Body of pancreas (tissue), 4 donors: Measurements from ENCODE around the gene CGGBP1. TPM values are rescaled to one million over a fixed set of nuclear protein-coding genes. Genes with fewer than 3 reads are reported as not detected.

Experiments
- ATAC-seq: fragments of 150-250 bp; one replicate; pipeline ENCODE4 v1.9.1; 2016
- DNase-seq, 4 donors: peaks; one replicate each; pipeline ENCODE4 v3.0.0-alpha.2; 2019
- H3K27ac ChIP-seq, 4 donors: fragments of 200-600 bp; sonication (generic); 1 replicate in 3 of 4; 2 replicates in 1 of 4; pipeline versions ENCODE4 v1.5.1 to v1.6.1; 2016 to 2019; ENCODE audit warnings: mild to moderate bottlenecking in 1 of 4, mixed read lengths in 1 of 4, moderate library complexity in 1 of 4
- H3K27me3 ChIP-seq, 2 donors: fragments of 200-600 bp; sonication (generic); one replicate each; pipeline ENCODE4 v1.6.0; 2016; ENCODE audit warnings: mild to moderate bottlenecking in 1 of 2
- H3K36me3 ChIP-seq, 2 donors: fragments of 200-600 bp; sonication (generic); replicated peaks in 1 of 2; 2 replicates each; pipeline ENCODE4 v1.5.1; 2016; ENCODE audit warnings: low read depth in 2 of 2; ENCODE audit not compliant: insufficient read depth in 1 of 2
- H3K4me1 ChIP-seq: fragments of 200-600 bp; sonication (generic); one replicate; pipeline ENCODE4 v1.6.0; 2016
- H3K4me3 ChIP-seq, 2 donors: fragments of 200-600 bp; sonication (generic); 1 replicate in 1 of 2; 2 replicates in 1 of 2; pipeline ENCODE4 v1.5.1; 2016 to 2019
- H3K9me3 ChIP-seq, 3 donors: fragments of 200-600 bp; sonication (generic); 1 replicate in 2 of 3; 2 replicates in 1 of 3; pipeline ENCODE4 v1.5.1; 2016
- CTCF ChIP-seq, 7 experiments: fragments of 450-650 bp in 4 of 7; fragments of 200-600 bp in 3 of 7; sonication (generic) in 3 of 7; IDR thresholded peaks; one replicate each; pipeline ENCODE4 v1.5.1; 2016 to 2019; ENCODE audit warnings: antibody characterized with exemption in 7 of 7
- POLR2A ChIP-seq, 3 donors: fragments of 450-650 bp; IDR thresholded peaks; one replicate each; pipeline ENCODE4 v1.6.1; 2016; ENCODE audit warnings: antibody characterized with exemption in 3 of 3, mild to moderate bottlenecking in 2 of 3
- WGBS, 2 donors: methylation state at CpG; one replicate each; pipeline ENCODE4 v1.1.5; 2017; 5-methylcytosine and 5-hydroxymethylcytosine counted together
- intact Hi-C: fragments of 100-400 bp; cut with DNase I; formaldehyde crosslinking; loops from one replicate; pipeline ENCODE4 v1.15.1; 2023
- total RNA-seq, 2 donors: library from RNA; depleted of rRNA; stranded (reverse); fragments of >200 nt; gene quantifications; one replicate each; pipeline ENCODE4 v1.1.0, GENCODE V29; 2016

CGGBP1 gene
- total RNA-seq, 2 donors from 2014 or later: 38.6 to 44.4 TPM

- no peak for TF ChIP-seq CTCF (IDR thresholded peaks at IDR 0.05)
- TF ChIP-seq POLR2A (IDR thresholded peaks at IDR 0.05): no peak
- Histone ChIP-seq H3K27ac (no peak overlapping the region), H3K27me3 (no peaks in the 10 kb centered on the region), H3K4me3 (no peak overlapping the region), H3K36me3 (peaks cover 0 to 2% of the 10 kb centered on the region in 2 donors), H3K4me1 (no peaks in the 10 kb centered on the region), H3K9me3 (no peaks in the 10 kb centered on the region)
- no peak for DNase-seq
- WGBS, 2 donors: 74 to 80% methylated on average over 4 of the region's 4 CpGs
- no peak for ATAC-seq
- intact Hi-C loops: no loop called here
These were observed 31.9 kb upstream of the CGGBP1 start for GRCh38 chr3:88090681-88091080.

- DNase-seq (no peak), ATAC-seq (no peak)
- TF ChIP-seq CTCF (IDR thresholded peaks at IDR 0.05): no peak
- no peak for TF ChIP-seq POLR2A (IDR thresholded peaks at IDR 0.05)
- H3K4me1 ChIP-seq: peaks cover 20% of the 10 kb centered on the region
- intact Hi-C loops: no loop called here
- H3K4me3 ChIP-seq: no peak overlapping the region
- H3K36me3 ChIP-seq: peaks cover 0 to 2% of the 10 kb centered on the region in 2 donors
- no peaks in the 10 kb centered on the region for H3K9me3 ChIP-seq
- H3K27ac ChIP-seq: no peak overlapping the region
- 56 to 67% methylated on average over 2 of the region's 2 CpGs for WGBS, 2 donors
- no peaks in the 10 kb centered on the region for H3K27me3 ChIP-seq
These were observed 25.3 kb upstream of the CGGBP1 start for GRCh38 chr3:88084097-88084501.

- Histone ChIP-seq H3K27me3 (no peaks in the 10 kb centered on the region), H3K9me3 (no peaks in the 10 kb centered on the region), H3K27ac (no peak overlapping the region), H3K4me3 (no peak overlapping the region), H3K36me3 (no peaks in the 10 kb centered on the region), H3K4me1 (peaks cover 20% of the 10 kb centered on the region)
- intact Hi-C loops: no loop called here
- no peak for TF ChIP-seq POLR2A (IDR thresholded peaks at IDR 0.05)
- TF ChIP-seq CTCF (IDR thresholded peaks at IDR 0.05): no peak
- WGBS, 2 donors: 88 to 95% methylated on average over 2 of the region's 2 CpGs
- no peak for DNase-seq
- no peak for ATAC-seq
These were observed 24.0 kb upstream of the CGGBP1 start for GRCh38 chr3:88082854-88083253.

GRCh38 chr3:88078932-88079331, 20.1 kb upstream of the CGGBP1 start:
- no peak for DNase-seq
- no peak for TF ChIP-seq POLR2A (IDR thresholded peaks at IDR 0.05)
- no peak for TF ChIP-seq CTCF (IDR thresholded peaks at IDR 0.05)
- ATAC-seq: no peak
- Histone ChIP-seq H3K27me3 (no peaks in the 10 kb centered on the region), H3K9me3 (no peaks in the 10 kb centered on the region), H3K27ac (no peak overlapping the region), H3K4me1 (peaks cover 30% of the 10 kb centered on the region), H3K36me3 (no peaks in the 10 kb centered on the region), H3K4me3 (no peak overlapping the region)
- WGBS, 2 donors: 92 to 95% methylated on average over 3 of the region's 3 CpGs
- intact Hi-C loops: no loop called here

- Histone ChIP-seq H3K9me3 (no peaks in the 10 kb centered on the region), H3K36me3 (no peaks in the 10 kb centered on the region), H3K4me3 (no peak overlapping the region), H3K27me3 (no peaks in the 10 kb centered on the region), H3K27ac (no peak overlapping the region), H3K4me1 (peaks cover 21% of the 10 kb centered on the region)
- DNase-seq (no peak), ATAC-seq (no peak)
- intact Hi-C loops: no loop called here
- 97 to 100% methylated on average over 1 of the region's 1 CpG for WGBS, 2 donors
- TF ChIP-seq CTCF (IDR thresholded peaks at IDR 0.05): no peak
- no peak for TF ChIP-seq POLR2A (IDR thresholded peaks at IDR 0.05)
These were observed 17.9 kb upstream of the CGGBP1 start for GRCh38 chr3:88076712-88077111.
